ENCODE data around the gene NDFIP2.

- no peak for TF ChIP-seq CTCF (IDR thresholded peaks at IDR 0.05)
- no peak for TF ChIP-seq RAD21 (IDR thresholded peaks at IDR 0.05; ENCODE audit: low read length)
- no peak for TF ChIP-seq RCOR1 (IDR thresholded peaks at IDR 0.05; ENCODE audit: low read length)
- no peak for TF ChIP-seq REST (IDR thresholded peaks at IDR 0.05; ENCODE audit: low read depth, low read length)
- no peak for TF ChIP-seq TAF1 (IDR thresholded peaks at IDR 0.05; ENCODE audit: borderline replicate concordance, low read depth, low read length)
- TF ChIP-seq MEF2A (IDR thresholded peaks at IDR 0.05; ENCODE audit: borderline replicate concordance, low read depth), result no peak
- TF ChIP-seq POLR2AphosphoS5 (IDR thresholded peaks at IDR 0.05; ENCODE audit: low read depth, low read length), result no peak
- no peak for TF ChIP-seq JUND (IDR thresholded peaks at IDR 0.05)
- TF ChIP-seq EP300 (IDR thresholded peaks at IDR 0.05; ENCODE audit: borderline replicate concordance in 1 of 2, low read depth in 1 of 2, low read length in 1 of 2), result no peak
- no peak for TF ChIP-seq IRF3 (IDR thresholded peaks at IDR 0.05; ENCODE audit: low read depth, low read length)
- TF ChIP-seq RFX5 (IDR thresholded peaks at IDR 0.05; ENCODE audit: low read length), result no peak
Measured at GRCh38 chr13:79501538-79502232, 20.7 kb downstream of the NDFIP2 start.
